Activated naive CD4-positive, alpha-beta T cell treated with anti-CD3 and anti-CD28 coated beads, Interleukin-2, amount 10 ng/mL, durations not matched to agents 7 days and 5 days (primary cell): ENCODE measurements around the gene ADAMTS10.
"Not testable (repeated sequence)": the region's sequence is repeated elsewhere in the genome, so short reads cannot be mapped to it uniquely, and the experiment has no call there.

Source experiments
- CTCF ChIA-PET: fragments of 350-600 bp; sonication (Branson Sonifier 250); formaldehyde crosslinking; loops from one replicate; lab custom pipeline; 2021; ENCODE audit warnings: antibody characterized with exemption; lab: Charles Lee
- DNase-seq: peaks from one replicate; pipeline ENCODE4 v3.0.0-alpha.2; 2020
- H3K27ac Mint-ChIP-seq: one replicate; pipeline ENCODE4 v1.8.0; 2021; ENCODE audit warnings: mild to moderate bottlenecking, moderate library complexity, mixed read lengths
- H3K27me3 Mint-ChIP-seq: one replicate; pipeline ENCODE4 v1.8.0; 2021; ENCODE audit warnings: mild to moderate bottlenecking, mixed read lengths
- H3K36me3 Mint-ChIP-seq: one replicate; pipeline ENCODE4 v1.8.0; 2021; ENCODE audit warnings: mixed read lengths
- H3K4me1 Mint-ChIP-seq: one replicate; pipeline ENCODE4 v1.8.0; 2021; ENCODE audit warnings: mixed read lengths
- H3K4me3 Mint-ChIP-seq: one replicate; pipeline ENCODE4 v1.8.0; 2021; ENCODE audit warnings: mild to moderate bottlenecking, moderate library complexity, mixed read lengths
- H3K9me3 Mint-ChIP-seq: one replicate; pipeline ENCODE4 v1.8.0; 2021; ENCODE audit warnings: mixed read lengths

The ADAMTS10 gene

GRCh38 chr19:8575467-8575997 lies 35.0 kb downstream of the ADAMTS10 start:
- Mint-ChIP-seq H3K4me1 (peaks cover 95% of the 10 kb centered on the region), H3K27ac (peak overlapping the region; percentile 93), H3K9me3 (peaks cover 5% of the 10 kb centered on the region), H3K27me3 (peaks cover 7% of the 10 kb centered on the region), H3K36me3 (peaks cover 55% of the 10 kb centered on the region), H3K4me3 (peak overlapping the region; percentile 98)
- DNase-seq = peak; percentile 70
- CTCF ChIA-PET = interaction anchor here (0.9 to 6.3 kb wide), 4 partner anchors 11 to 162 kb away, joined by 3 to 50 read pairs (median 7); partner anchors contain the start of genes MARCHF2 and ZNF414

DNA sequence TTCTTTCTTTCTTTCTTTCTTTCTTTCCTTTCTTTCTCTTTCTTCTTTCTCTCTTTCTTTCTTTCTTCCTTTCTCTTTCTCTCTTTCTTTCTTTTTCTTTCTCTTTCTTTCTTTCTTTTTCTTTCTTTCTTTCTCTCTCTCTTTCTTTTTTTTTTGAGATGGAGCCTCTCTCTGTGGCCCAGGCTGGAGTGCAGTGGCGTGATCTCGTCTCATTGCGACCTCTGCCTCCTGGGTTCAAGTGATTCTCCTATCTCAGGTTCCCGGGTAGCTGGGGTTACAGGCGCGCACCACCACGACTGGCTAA lies 35.9 kb downstream of the ADAMTS10 start:
- CTCF ChIA-PET, H3K27me3 Mint-ChIP-seq, H3K9me3 Mint-ChIP-seq, DNase-seq: not testable (repeated sequence)
- H3K36me3 Mint-ChIP-seq = peaks cover 57% of the 10 kb centered on the region
- H3K4me1 Mint-ChIP-seq = peaks cover 97% of the 10 kb centered on the region
- peak overlapping the region; percentile 98 for H3K4me3 Mint-ChIP-seq
- peak overlapping the region; percentile 98 for H3K27ac Mint-ChIP-seq

DNA sequence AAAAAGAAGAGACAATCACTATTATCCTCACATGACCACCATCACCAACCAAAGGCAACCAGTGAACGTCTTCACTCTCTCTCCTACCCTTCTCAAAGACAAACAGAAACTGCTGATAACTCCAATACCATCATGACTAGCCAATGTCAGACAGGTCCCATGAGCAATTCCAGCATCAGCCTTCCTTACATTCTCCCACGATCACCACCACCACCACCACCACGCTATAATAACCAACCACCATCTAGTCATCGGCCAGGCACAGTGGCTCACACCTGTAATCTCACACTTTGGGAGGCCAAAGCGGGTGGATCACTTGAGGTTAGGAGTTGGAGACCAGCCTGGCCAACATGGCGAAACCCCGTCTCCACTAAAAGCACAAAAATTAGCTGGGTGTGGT lies 37.2 kb downstream of the ADAMTS10 start:
- peaks cover 66% of the 10 kb centered on the region for H3K36me3 Mint-ChIP-seq
- CTCF ChIA-PET = no interaction called here

GRCh38 chr19:8571006-8571411 lies 39.5 kb downstream of the ADAMTS10 start:
- Mint-ChIP-seq H3K27me3 (no peaks in the 10 kb centered on the region), H3K27ac (peak overlapping the region; percentile 98), H3K4me1 (peaks cover 92% of the 10 kb centered on the region), H3K36me3 (peaks cover 67% of the 10 kb centered on the region), H3K9me3 (peaks cover 5% of the 10 kb centered on the region), H3K4me3 (peak overlapping the region; percentile 68)
- CTCF ChIA-PET = interaction anchor here (0.6 to 4.0 kb wide), 4 partner anchors 9 to 175 kb away, joined by 3 to 57 read pairs (median 3); partner anchors contain the start of gene MYO1F
- DNase-seq = peak; percentile 80

More for the DNA sequence above, 37.2 kb downstream of the ADAMTS10 start:
- Mint-ChIP-seq H3K4me1 (peaks cover 97% of the 10 kb centered on the region), H3K4me3 (peak overlapping the region; percentile 52), H3K27ac (peak overlapping the region; percentile 98), H3K9me3 (peaks cover 5% of the 10 kb centered on the region), H3K27me3 (no peaks in the 10 kb centered on the region)
- DNase-seq = no peak

DNA sequence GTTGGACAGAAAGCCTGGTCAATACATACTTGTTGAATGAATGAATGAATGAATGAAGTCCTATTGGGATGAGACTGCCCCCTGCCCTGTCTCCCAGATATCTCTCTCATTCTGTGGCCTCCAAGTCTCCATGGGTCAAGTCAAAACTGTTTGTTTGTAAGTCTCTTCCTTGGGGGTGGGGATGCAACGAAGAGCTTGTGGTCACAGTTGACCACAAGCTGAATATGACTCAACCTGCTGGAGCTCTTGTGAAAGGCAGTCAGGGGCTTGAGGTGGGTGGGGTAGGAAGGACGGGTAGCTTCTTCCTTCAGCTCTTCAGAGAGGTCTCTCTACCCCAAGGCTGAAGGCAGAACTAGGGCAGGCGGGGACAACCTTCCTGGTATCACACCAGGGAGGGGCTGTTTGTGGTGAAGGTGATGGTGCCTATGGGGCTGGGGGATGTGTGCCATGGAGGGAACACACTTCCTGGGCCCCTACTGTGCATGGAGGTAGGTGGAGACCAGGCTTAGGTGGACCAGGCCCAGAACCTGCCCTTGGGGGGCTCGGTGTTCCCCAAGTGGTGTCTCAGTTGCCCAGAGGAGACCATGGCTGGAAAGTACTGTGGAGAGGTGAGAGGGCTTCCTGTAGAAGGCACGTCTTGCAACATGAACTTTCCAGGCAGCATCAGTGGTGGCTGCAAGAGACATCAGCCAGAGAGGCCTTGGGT lies 41.3 kb downstream of the ADAMTS10 start:
- H3K4me1 Mint-ChIP-seq = peaks cover 89% of the 10 kb centered on the region
- peak overlapping the region; percentile 98 for H3K27ac Mint-ChIP-seq
- H3K36me3 Mint-ChIP-seq = peaks cover 59% of the 10 kb centered on the region
- CTCF ChIA-PET = interaction anchor here (0.6 to 4.0 kb wide), 5 partner anchors 11 to 56 kb away, joined by 3 to 57 read pairs (median 4); partner anchors contain the start of genes MYO1F and ZNF414
- no peaks in the 10 kb centered on the region for H3K27me3 Mint-ChIP-seq
- H3K4me3 Mint-ChIP-seq = peak overlapping the region; percentile 68
- DNase-seq = peak; percentile 86
- peaks cover 5% of the 10 kb centered on the region for H3K9me3 Mint-ChIP-seq

GRCh38 chr19:8567522-8568172 lies 42.9 kb downstream of the ADAMTS10 start:
- Mint-ChIP-seq H3K4me3 (no peak overlapping the region), H3K9me3 (no peaks in the 10 kb centered on the region), H3K36me3 (peaks cover 50% of the 10 kb centered on the region), H3K27ac (peak overlapping the region; percentile 30), H3K27me3 (no peaks in the 10 kb centered on the region), H3K4me1 (peaks cover 84% of the 10 kb centered on the region)
- CTCF ChIA-PET = interaction anchor here (3.3 to 4.0 kb wide), 2 partner anchors 12 kb away, joined by 26 to 57 read pairs; partner anchors contain the start of gene MYO1F
- DNase-seq = no peak

DNA sequence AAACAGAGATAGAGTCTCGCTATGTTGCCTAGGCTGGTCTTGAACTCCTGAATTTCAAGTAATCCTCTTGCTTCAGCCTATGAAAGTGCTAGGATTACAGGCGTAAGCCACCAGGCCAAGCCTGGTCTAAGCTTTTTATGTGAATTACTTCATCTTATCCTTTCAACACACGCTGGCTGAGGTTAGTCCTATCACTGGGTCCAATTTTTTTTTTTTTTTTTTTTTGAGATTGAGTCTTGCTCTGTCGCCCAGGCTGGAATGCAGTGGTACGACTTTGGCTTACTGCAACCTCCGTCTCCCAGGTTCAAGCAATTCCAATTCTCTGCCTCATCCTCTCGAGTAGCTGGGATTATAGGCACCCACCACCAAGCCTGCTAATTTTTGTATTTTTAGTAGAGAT lies 43.7 kb downstream of the ADAMTS10 start:
- peaks cover 82% of the 10 kb centered on the region for H3K4me1 Mint-ChIP-seq
- no peaks in the 10 kb centered on the region for H3K27me3 Mint-ChIP-seq
- DNase-seq = no peak
- peaks cover 51% of the 10 kb centered on the region for H3K36me3 Mint-ChIP-seq
- no peaks in the 10 kb centered on the region for H3K9me3 Mint-ChIP-seq
- CTCF ChIA-PET = interaction anchor here (3.3 kb wide), 1 partner anchor 13 kb away, joined by 26 read pairs; the partner anchor contains the start of gene MYO1F
- H3K27ac Mint-ChIP-seq = peak overlapping the region; percentile 28
- H3K4me3 Mint-ChIP-seq = no peak overlapping the region

GRCh38 chr19:8564866-8565265 lies 45.6 kb downstream of the ADAMTS10 start:
- H3K27me3 Mint-ChIP-seq, DNase-seq, H3K27ac Mint-ChIP-seq, H3K9me3 Mint-ChIP-seq, H3K4me3 Mint-ChIP-seq: not testable (repeated sequence)
- Mint-ChIP-seq H3K4me1 (peaks cover 73% of the 10 kb centered on the region), H3K36me3 (peaks cover 48% of the 10 kb centered on the region)
- CTCF ChIA-PET = interaction anchor here (3.3 kb wide), 1 partner anchor 15 kb away, joined by 26 read pairs; the partner anchor contains the start of gene MYO1F

- peaks cover 67% of the 10 kb centered on the region for H3K4me1 Mint-ChIP-seq
- CTCF ChIA-PET = no interaction called here
- DNase-seq = no peak
- peaks cover 42% of the 10 kb centered on the region for H3K36me3 Mint-ChIP-seq
- H3K4me3 Mint-ChIP-seq = no peak overlapping the region
- H3K27me3 Mint-ChIP-seq = no peaks in the 10 kb centered on the region
- H3K27ac Mint-ChIP-seq = peak overlapping the region; percentile 28
- no peaks in the 10 kb centered on the region for H3K9me3 Mint-ChIP-seq
These were observed 49.3 kb downstream of the ADAMTS10 start for GRCh38 chr19:8561075-8561764.

DNA sequence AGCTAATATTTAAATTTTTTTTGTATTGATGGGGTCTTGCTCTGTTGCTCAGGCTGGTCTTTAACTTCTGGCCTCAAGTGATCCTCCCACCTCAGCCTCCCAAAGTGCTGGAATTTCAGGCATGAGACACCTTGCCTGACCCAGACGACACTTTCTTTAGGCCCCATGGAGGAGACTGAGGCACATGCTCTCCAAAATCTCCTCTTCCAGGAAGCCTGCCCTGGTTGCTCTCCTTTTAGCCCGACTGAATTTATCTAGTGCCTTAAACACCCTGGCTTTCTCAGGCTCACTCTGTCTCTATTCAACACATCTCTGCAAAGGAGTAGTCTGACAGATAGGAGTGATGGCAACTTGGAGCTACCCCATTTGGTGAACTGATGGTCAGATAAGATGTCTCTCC lies 52.2 kb downstream of the ADAMTS10 start:
- Mint-ChIP-seq H3K9me3 (no peaks in the 10 kb centered on the region), H3K4me1 (peaks cover 46% of the 10 kb centered on the region), H3K27me3 (no peaks in the 10 kb centered on the region), H3K36me3 (peaks cover 45% of the 10 kb centered on the region), H3K4me3 (no peak overlapping the region), H3K27ac (peak overlapping the region; percentile 58)
- no peak for DNase-seq
- CTCF ChIA-PET = interaction anchor here (2.8 kb wide), 1 partner anchor 21 kb away, joined by 28 read pairs; the partner anchor contains the start of gene MYO1F

- H3K36me3 Mint-ChIP-seq = peaks cover 49% of the 10 kb centered on the region
- H3K9me3 Mint-ChIP-seq = no peaks in the 10 kb centered on the region
- DNase-seq = no peak
- H3K4me1 Mint-ChIP-seq = peaks cover 43% of the 10 kb centered on the region
- H3K27ac Mint-ChIP-seq = peak overlapping the region; percentile 87
- CTCF ChIA-PET = interaction anchor here (0.6 to 2.8 kb wide), 2 partner anchors 12 to 21 kb away, joined by 3 to 28 read pairs; partner anchors contain the start of gene MYO1F
- H3K4me3 Mint-ChIP-seq = no peak overlapping the region
- H3K27me3 Mint-ChIP-seq = no peaks in the 10 kb centered on the region
These were observed 52.8 kb downstream of the ADAMTS10 start for GRCh38 chr19:8557642-8558238.

GRCh38 chr19:8553729-8554128 lies 56.8 kb downstream of the ADAMTS10 start:
- DNase-seq, H3K4me3 Mint-ChIP-seq, CTCF ChIA-PET, H3K9me3 Mint-ChIP-seq, H3K27me3 Mint-ChIP-seq: not testable (repeated sequence)
- peak overlapping the region; percentile 51 for H3K27ac Mint-ChIP-seq
- peaks cover 55% of the 10 kb centered on the region for H3K36me3 Mint-ChIP-seq
- H3K4me1 Mint-ChIP-seq = peaks cover 17% of the 10 kb centered on the region

- Mint-ChIP-seq H3K4me3 (no peak overlapping the region), H3K4me1 (peaks cover 7% of the 10 kb centered on the region), H3K27me3 (no peaks in the 10 kb centered on the region), H3K9me3 (no peaks in the 10 kb centered on the region), H3K36me3 (peaks cover 56% of the 10 kb centered on the region), H3K27ac (no peak overlapping the region)
- CTCF ChIA-PET = no interaction called here
- no peak for DNase-seq
These were observed 57.7 kb downstream of the ADAMTS10 start for GRCh38 chr19:8552810-8553209.
